Measurements from ENCODE around the gene DEFB125.
"Not testable (repeated sequence)": the region's sequence is repeated elsewhere in the genome, so short reads cannot be mapped to it uniquely, and the experiment has no call there.

Gene DEFB125, protein sequence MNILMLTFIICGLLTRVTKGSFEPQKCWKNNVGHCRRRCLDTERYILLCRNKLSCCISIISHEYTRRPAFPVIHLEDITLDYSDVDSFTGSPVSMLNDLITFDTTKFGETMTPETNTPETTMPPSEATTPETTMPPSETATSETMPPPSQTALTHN

DNA sequence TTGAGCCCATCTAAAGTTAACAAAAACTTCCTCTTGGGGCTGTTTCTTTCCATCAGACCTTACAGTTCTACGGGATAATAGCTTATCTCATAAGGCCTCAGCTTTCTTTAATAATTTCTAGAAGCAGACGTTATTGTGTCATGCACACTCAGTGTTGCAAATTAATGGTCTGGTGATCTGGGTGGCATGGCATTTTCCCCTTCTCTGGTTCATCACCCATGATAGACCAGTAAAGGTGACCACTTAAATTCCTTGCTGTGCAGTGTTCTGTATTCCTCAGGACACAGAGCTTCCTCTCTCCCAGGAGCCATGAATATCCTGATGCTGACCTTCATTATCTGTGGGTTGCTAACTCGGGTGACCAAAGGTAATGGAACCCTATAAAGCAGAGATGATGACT lies at the start of gene DEFB125:
DEFB125 (plus strand) TSS at position 272 of the 400 bp plus-strand sequence; CDS start at position 310, 38 bp downstream.
- DNase-seq, result no peak

DNA sequence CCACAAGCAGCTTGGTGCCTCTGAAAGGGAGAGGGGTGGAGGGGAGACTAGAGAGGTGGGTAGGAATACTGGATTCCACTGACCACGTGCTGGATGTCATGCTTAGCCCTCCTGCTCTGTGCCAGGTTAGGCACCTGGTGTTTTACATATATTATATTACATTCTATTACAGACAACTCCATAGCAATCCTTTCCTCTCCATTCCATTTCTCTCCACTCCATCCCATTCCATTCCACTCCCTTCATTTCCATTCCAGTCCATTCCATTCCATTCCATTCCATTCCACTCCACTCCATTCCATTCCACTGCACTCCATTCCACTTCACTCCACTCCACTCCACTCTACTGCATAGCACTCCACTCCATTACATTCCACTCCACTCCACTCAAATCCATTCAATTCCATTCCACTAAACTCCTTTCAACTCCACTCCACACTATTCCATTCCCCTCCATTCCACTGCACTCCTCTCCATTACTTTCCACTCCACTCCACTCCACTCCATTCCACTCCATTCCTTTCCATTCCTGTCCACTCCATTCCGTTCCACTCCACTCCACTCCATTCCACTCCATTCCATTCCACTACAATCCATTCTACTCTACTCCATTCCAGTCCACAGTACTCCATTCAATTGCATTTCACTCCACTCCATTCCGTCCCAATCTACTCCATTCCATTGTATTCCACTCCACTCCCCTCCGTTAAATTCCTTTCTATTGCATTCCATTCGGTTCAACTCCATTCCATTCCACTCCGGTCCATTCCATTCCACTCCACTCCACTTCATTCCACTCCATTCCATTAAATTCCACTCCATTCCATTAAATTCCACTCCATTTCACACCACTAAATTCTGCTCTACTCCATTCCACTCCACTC lies 27.2 kb upstream of the DEFB125 start:
- no peak for DNase-seq

DNA sequence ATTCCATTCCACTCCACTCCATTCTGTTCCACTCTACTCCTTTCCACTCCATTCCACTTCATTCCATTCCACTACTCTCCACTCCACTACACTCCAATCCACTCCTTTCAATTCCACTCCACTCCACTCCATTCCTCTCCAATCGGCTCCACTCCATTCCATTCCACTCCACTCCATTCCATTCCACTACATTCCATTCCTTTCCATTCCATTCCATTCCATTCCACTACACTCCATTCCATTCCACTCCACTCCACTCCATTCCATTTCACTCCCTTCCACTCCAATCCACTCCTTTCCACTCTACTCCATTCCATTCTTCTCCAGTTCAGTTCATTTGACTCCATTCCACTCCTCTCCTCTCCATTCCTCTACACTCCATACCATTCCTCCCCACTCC lies 26.2 kb upstream of the DEFB125 start:
- no peak for DNase-seq

DNA sequence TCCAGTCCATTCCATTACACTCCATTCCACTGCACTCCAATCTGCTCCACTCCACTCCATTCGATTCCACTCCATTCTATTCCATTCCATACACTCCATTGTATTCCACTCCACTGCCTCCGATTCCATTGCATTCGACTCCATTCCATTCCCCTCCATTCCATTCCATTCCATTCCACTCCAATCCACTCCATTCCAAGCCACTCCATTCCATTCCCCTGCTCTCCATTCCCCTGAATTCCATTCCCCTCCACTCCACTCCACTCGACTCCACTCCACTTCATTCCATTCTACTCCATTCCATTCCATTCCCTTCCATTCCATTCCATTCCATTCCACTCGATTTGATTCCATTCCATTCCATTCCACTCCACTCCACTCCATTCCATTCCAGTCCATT lies 25.7 kb upstream of the DEFB125 start:
- no peak for DNase-seq

DNA sequence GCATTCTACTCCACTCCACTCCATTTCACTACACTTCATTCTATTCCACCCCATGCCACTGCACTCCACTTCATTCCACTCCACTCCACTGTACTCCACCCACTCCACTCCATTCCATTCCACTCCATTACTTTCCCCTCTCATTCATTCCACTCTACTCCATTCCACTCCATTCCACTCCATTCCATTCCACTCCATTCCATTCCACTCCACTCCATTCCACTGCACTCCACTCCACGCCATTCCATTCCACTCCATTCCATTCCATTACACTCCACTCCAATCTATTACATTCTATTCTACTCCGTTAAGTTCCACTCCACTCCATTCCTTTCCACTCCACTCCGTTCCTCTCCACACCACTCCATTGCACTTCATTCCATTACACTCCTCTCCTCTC lies 25.0 kb upstream of the DEFB125 start:
- DNase-seq, result no peak

DNA sequence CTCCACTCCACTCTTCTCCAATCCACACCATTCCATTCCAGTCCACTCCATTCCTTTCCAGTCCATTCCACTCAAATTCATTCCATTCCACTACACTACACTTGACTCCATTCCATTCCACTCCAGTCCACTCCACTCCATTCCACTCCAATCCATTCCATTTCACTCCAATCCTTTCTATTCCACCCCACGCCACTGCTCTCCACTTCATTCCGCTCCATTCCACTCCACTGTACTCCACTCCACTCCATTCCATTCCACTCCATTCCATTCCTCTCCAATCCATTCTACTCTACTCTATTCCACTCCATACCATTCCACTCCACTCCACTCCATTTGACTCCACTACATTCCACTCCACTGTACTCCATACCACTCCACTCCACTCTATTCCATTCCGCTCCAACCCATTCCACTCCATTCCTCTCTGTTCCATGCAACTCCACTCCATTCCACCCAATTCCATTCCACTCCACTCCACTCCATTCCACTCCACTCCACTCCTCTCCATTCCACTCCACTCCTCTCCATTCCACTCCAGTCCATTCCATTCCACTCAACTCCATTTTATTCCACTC lies 23.4 kb upstream of the DEFB125 start:
- DNase-seq, result no peak

DNA sequence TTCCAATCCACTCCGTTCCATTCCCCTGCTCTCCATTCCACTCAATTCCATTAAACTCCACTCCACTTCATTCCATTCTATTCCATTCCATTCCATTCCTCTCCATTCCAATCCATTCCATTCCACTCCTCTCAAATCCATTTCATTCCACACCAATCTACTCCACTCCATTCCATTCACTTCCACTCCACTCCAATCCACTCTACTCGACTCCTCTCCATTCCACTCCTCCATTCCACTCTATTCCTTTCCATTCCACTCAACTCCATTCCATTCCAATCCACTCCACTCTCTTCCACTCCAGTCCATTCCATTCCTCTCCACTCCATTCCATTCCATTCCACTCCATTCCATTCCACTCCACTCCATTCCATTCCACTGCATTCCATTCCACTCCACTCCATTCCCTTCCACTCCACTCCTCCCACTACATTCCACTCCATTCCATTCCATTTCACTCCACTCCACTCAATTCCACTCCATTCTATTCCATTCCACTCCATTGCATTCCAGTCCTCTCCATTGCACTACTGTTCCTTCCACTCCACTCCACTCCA lies 22.6 kb upstream of the DEFB125 start:
- no peak for DNase-seq

DNA sequence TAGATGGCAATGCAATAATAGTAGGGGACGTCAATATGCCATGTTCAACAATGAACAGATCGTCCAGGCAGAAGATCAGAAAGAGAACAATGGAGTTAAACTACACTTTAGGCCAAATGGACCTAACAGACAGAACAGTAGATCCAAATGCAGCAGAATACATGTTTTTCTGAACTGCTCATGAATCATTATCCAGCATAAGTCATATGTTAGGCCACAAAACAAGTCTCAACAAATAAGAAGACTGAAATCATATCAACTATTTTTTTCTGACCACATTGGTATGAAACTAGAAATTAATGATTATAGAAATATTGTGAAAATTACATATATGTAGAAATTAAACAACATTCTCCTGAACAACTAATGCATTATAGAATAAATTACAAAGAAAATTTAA lies 10.2 kb upstream of the DEFB125 start:
- DNase-seq, result no peak

DNA sequence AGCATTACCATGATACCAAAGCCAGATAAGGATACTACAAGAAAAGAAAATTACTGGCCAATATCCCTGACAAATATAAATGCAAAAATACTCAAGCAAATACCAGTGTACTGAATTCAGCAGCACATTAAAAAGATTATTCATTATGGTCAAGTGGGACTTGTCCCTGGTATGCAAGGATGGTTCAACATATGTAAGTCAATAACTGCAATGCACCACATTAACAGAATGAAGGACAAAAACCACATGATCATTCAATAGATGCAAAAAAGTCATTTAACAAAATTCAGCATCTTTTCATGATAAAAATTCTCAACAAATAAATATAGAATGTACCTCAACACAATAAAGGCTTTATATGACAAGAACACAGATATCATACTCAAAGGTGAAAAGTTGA lies 9.1 kb upstream of the DEFB125 start:
- no peak for DNase-seq

DNA sequence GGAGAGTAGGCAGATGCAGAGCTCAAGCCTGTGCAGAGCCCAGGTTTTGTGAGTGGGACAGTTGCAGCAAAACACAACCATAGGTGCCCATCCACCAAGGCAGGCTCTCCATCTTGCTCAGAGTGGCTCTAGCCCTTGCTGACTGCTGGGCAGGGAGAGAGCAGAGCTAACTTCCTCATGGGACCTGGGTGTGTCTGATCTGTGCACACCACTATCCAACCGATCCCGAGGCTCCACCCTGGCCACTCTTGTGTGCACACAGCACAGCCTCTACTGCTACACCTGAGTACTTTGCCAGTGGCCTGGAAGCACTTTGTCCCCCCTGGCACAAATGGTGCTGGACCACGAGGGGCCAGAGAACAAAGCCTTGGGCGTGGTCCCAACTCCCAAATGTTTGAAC lies 7.9 kb upstream of the DEFB125 start:
- no peak for DNase-seq

DNA sequence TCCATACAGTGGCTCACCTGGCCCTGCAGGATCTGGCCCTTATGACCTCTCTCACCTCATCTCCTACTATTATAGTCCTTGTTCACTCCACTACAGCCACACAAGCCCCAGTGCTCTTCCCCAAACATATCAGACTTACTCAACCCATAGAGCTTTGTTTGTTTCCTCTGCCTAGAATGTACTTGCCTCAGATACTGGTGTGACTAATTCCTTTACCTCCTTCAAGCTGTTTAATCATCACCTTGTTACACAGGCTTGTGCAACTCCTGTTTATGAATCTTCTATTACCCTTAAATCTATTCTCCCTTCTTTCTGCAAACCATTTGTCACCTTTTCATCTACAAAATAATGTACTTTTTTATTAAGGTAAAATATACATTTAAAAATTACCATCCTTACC lies 3.2 kb downstream of the DEFB125 start:
- no peak for DNase-seq

DNA sequence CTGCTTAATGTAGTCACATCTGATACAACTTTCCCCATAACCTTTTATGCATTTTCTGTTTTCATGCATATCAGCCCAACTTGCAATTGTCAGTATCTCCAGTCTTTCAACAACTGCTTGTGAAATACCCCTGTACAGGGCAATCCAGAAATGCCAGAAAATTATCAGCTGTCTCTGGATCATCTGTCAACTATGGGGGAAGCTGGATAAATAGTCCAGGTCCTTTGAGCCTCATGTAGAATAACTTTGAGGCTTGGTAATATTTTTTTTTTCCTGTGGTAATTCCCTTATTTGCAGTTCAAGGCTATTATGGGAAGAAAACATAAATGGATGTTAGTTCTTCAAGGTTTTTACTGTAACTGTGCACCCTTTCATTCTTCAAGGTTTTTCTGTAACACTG lies 6.2 kb downstream of the DEFB125 start:
- no peak for DNase-seq

DNA sequence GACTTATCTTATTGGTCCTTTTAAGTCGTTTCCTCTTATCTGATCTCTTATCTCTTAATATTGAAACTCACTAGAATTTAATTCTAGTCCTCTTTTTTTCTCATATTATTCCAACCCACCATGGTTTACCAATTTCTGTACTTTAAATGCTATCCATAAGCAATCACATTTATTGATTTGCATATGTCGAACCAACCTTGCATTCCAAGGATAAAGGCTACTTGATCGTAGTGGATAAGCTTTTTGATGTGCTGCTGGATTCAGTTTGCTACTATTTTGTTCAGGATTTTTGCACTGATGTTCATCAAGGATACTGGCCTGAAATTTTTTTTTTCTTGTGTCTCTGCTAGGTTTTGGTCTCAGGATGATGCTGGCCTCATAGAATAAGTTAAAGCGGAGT lies 7.7 kb downstream of the DEFB125 start:
- DNase-seq, result no peak

DNA sequence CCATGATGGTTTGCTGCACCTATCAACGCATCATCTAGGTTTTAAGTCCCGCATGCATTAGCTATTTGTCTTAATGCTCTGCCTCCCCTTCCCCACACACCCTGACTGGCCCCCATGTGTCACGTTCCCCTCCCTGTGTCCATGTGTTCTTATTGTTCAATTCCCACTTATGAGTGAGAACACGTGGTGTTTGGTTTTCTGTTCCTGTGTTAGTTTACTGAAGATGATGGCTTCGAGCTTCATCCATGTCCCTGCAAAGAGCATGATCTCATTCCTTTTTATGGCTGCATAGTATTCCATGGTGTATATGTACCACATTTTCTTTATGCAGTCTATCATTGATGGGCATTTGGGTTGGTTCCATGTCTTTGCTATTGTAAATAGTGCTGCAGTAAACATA lies 10.2 kb downstream of the DEFB125 start:
- DNase-seq, result not testable (repeated sequence)

DNA sequence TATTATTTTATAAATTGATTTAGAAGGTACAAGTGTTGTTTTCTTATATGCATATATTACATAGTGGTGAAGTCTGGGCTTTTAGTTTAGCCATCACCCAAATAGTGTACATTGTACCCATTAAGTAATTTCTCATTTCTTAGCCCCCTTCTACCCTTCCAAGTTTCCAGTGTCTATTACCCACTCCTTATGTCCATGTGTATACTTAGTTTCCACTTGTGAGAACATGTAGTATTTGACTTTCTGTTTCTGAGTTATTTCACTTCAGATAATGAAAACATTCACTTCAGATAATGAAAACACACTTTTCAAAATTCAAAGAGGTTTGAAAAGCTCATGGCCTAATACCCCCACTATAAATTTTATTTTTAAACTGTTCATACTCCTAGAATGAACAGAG lies 14.5 kb downstream of the DEFB125 start:
- no peak for DNase-seq

DNA sequence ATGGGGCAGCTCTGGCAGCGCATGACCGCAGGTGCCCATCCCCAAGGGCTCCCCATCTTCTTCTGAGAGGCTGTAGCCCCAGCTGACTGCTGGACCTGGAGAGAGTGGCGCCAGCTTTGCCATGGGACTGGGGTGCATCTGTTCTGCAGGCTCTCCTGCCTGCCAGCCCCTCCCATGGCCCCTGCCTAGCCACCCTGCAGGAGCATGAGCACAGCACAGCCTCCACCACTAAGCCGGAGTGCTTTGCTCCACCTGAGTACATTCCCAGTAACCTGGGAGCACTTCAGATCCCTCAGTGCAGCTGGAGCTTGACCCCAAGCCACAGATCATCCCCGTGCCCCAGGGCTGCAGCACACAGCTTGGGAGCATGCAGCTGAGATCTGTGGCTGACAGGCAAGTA lies 16.0 kb downstream of the DEFB125 start:
- no peak for DNase-seq

DNA sequence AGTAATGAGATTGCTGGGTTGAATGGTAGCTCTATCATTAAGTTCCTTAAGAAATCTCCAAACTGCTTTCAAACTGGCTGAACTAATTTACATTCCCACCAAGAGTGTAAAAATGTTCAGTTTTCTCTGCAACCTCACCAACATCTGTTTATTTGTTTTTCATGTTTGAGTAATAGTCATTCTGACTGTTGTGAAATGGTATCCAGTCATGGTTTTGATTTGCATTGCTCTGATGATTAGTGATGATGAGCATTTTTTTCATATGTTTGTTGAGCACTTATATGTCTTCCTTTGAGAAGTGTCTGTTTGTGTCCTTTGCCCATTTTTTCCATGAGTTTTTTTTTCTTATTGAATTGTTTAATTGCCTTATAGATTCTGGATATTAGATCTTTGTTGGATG lies 24.9 kb downstream of the DEFB125 start:
- DNase-seq, result no peak

DNA sequence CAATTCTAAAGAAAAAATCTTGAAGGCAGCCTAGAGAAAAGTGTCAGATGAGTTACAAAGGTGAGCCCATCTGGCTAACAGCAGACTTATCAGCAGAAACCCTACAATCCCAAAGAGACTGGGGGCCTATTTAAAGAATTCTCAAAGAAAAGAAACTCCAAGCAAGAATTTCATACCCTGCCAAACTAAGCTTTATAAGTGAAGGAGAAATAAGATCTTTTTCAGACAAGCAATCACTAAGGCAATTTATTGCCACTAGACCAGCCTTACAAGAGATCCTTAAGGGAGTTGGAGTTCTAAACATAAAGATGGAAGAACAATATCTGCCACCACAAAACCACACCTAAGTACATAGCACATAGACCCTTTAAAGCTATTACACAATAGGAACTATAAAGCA lies 30.0 kb downstream of the DEFB125 start:
- no peak for DNase-seq

DNA sequence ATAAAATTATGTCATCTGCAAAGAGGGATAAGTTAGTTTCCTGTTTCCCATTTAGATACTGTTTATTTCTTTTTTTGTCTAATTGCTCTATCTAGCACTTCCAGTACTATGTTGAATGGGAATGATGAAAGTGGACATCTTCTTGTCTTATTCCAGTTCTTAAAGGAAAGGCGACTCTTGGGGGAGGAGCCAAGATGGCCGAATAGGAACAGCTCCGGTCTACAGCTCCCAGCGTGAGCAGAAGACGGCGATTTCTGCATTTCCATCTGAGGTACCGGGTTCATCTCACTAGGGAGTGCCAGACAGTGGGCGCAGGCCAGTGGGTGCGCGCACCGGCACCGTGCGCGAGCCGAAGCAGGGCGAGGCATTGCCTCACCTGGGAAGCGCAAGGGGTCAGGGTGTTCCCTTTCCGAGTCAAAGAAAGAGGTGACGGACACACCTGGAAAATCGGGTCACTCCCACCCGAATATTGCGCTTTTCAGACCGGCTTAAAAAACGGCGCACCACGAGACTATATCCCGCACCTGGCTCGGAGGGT lies 42.4 kb downstream of the DEFB125 start:
- DNase-seq, result not testable (repeated sequence)

DNA sequence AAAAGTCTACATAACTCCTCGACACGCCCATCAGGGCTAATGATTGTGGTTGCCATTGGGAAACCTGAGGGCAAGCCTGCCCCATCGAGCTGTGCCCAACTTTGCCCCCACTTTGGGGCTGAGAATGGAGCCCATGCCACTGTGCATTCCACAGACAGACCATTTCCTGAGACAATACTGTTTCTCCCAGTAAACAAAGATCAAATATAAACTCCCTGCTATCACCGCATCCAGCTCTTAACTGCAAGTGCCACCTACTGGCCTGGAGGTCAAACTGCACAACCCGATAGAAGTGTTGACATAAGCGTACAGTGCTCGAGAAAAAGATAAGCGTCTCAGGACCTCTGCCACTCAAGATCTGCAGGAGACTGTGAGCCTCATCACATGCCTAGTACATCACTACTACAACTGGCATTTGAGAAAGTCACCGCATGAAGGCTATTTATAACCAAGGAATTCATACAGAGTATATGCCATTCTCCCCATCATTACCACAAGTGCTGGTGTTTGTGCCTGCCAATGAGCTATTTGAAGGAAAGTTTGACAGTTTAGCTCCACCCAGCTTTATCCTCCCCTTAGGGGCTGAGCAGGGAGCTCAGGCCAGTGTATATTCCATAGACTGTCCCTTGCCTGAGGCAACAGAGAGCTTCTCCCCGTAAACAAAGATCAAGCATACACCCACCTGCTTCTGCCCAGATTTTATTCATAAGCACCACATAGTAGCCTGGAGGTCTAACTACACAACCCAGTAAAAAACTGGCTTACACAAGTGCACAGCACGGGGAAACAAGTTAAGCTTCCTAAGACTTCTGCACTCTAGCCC lies 50.4 kb downstream of the DEFB125 start:
- no peak for DNase-seq

DNA sequence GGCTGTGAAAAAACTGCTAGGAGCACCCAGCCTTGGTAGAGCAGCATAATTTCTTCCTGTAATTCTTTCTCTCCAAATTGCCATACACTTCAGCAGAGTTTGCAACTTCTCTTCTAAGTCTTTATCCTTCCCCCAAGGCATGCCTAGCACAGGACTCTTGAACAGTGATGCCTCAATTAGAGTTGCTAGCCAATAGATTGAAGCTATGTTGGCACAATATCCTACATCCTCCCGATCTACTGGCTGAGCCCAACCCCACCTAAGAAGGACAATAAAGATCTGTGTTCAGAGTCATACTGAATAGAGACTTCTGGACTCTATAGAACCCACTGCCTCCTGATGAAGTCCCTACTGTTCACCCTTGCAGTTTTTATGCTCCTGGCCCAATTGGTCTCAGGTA lies 54.8 kb downstream of the DEFB125 start, which contains the start of gene DEFB126:
DEFB126 (plus strand) TSS at position 301 of the 400 bp plus-strand sequence; CDS start at position 340, 39 bp downstream.
- DNase-seq, result no peak

DNA sequence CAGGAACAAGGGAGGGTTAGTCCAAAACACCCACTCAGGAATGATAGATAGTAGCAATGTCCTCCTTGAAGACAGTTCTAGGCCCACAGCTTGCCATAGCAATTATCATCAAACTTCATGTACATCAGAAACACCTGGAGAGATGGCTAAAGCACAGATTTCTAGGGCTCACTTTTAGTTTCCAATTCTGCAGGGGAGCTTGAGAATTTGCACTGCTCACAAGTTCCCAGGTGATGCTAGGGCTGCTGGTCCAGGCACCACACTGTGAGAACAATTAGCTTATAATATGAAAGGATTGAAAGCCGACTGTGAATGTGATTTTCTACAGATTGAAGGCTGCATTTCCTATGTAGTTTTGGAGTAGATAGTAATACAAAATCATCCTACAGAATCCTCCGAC lies 58.4 kb downstream of the DEFB125 start:
- DNase-seq, result no peak

Data from NCI-H1436 (cell line).